SK-N-MC (cell line): Measurements from ENCODE around the gene CLTCL1.
"Not testable (repeated sequence)": the region's sequence is repeated elsewhere in the genome, so short reads cannot be mapped to it uniquely, and the experiment has no call there.

ENCODE experiments used
- DNase-seq: peaks from one replicate; pipeline ENCODE4 v3.0.0-alpha.2; 2011; ENCODE audit warnings: low read depth, low spot score
- H3K27ac ChIP-seq: fragments of 200-600 bp; sonication (generic); 2 replicates; pipeline ENCODE4 v1.5.1; 2016; ENCODE audit warnings: mixed run types
- H3K36me3 ChIP-seq: fragments of 200-600 bp; sonication (generic); 2 replicates; pipeline ENCODE4 v1.6.1; 2017; ENCODE audit warnings: antibody characterized with exemption, low read length, mixed read lengths; ENCODE audit not compliant: insufficient read depth
- H3K4me3 ChIP-seq: fragments of 200-600 bp; sonication (generic); 2 replicates; pipeline ENCODE4 v1.5.1; 2016
- H3K9ac ChIP-seq: fragments of 200-600 bp; sonication (generic); 2 replicates; pipeline ENCODE4 v1.8.0; 2017; ENCODE audit warnings: mixed run types, mixed read lengths; ENCODE audit not compliant: insufficient read length
- H3K9me3 ChIP-seq: fragments of 200-600 bp; sonication (generic); 2 replicates; pipeline ENCODE4 v1.6.1; 2017; ENCODE audit warnings: low read depth, mild to moderate bottlenecking, antibody characterized with exemption, low read length, moderate library complexity, mixed read lengths
- EZH2 ChIP-seq: fragments of 200-600 bp; sonication (generic); IDR thresholded peaks from one replicate; pipeline ENCODE4 v1.6.1; 2017; ENCODE audit warnings: antibody characterized with exemption
- FOXP2 ChIP-seq: optimal IDR thresholded peaks from 2 replicates; pipeline ENCODE3; 2011; ENCODE audit warnings: mild to moderate bottlenecking, moderate library complexity; ENCODE audit not compliant: insufficient read depth; ENCODE audit errors: extremely low read length, control extremely low read depth
- POLR2AphosphoS5 ChIP-seq: IDR thresholded peaks from 2 replicates; pipeline ENCODE4 v1.6.1; 2012; ENCODE audit warnings: mild to moderate bottlenecking, low read depth, low read length, borderline replicate concordance

CLTCL1 gene

DNA sequence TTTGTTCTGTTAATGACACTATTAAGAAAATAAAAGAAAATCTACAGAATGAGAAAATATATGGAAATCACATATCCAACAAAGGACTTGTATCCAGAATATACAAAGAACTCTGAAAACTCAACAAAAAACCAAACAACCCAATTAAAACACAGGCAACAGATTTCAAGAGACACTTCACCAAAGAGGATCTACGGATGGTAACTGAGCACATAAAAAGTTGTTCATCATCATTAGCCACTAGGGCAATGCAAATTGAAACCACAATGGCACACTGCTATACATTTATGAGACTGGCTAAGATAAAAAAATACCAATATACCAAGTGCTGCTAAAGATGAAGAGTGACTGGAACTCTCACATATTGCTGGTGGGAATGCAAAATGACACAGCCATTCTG is 78.5 kb downstream of the CLTCL1 start:
- no peak overlapping the region for H3K4me3 ChIP-seq
- no peak for DNase-seq
- no peaks in the 10 kb centered on the region for H3K36me3 ChIP-seq
- H3K27ac ChIP-seq = no peak overlapping the region
- TF ChIP-seq FOXP2 (no peak), POLR2AphosphoS5 (no peak), EZH2 (no peak)
- H3K9ac ChIP-seq = no peak overlapping the region
- H3K9me3 ChIP-seq = no peaks in the 10 kb centered on the region

GRCh38 chr22:19212302-19212870 is 79.1 kb downstream of the CLTCL1 start:
- DNase-seq = no peak
- H3K9me3 ChIP-seq = no peaks in the 10 kb centered on the region
- TF ChIP-seq EZH2 (no peak), FOXP2 (no peak), POLR2AphosphoS5 (no peak)
- H3K36me3 ChIP-seq = no peaks in the 10 kb centered on the region
- no peak overlapping the region for H3K9ac ChIP-seq
- no peak overlapping the region for H3K4me3 ChIP-seq
- no peak overlapping the region for H3K27ac ChIP-seq

- H3K9ac ChIP-seq = no peak overlapping the region
- H3K4me3 ChIP-seq = no peak overlapping the region
- TF ChIP-seq EZH2 (no peak), POLR2AphosphoS5 (no peak), FOXP2 (no peak)
These were observed 81.3 kb downstream of the CLTCL1 start for GRCh38 chr22:19210188-19210587.

GRCh38 chr22:19208287-19208847 is 83.2 kb downstream of the CLTCL1 start:
- no peak overlapping the region for H3K27ac ChIP-seq
- H3K9ac ChIP-seq = no peak overlapping the region
- H3K9me3 ChIP-seq = no peaks in the 10 kb centered on the region
- TF ChIP-seq FOXP2 = no peak
- no peak for TF ChIP-seq POLR2AphosphoS5
- no peak for TF ChIP-seq EZH2
- no peak overlapping the region for H3K4me3 ChIP-seq
- no peaks in the 10 kb centered on the region for H3K36me3 ChIP-seq
- DNase-seq = no peak

More at GRCh38 chr22:19210188-19210587, 81.3 kb downstream of the CLTCL1 start:
- DNase-seq = no peak
- Histone ChIP-seq H3K36me3 (no peaks in the 10 kb centered on the region), H3K27ac (no peak overlapping the region), H3K9me3 (no peaks in the 10 kb centered on the region)

- DNase-seq = no peak
- H3K9ac ChIP-seq = no peak overlapping the region
- no peaks in the 10 kb centered on the region for H3K9me3 ChIP-seq
- H3K36me3 ChIP-seq = no peaks in the 10 kb centered on the region
- TF ChIP-seq EZH2 = no peak
- TF ChIP-seq FOXP2 = no peak
- no peak for TF ChIP-seq POLR2AphosphoS5
- H3K4me3 ChIP-seq = no peak overlapping the region
- H3K27ac ChIP-seq = no peak overlapping the region
These were observed 83.6 kb downstream of the CLTCL1 start for GRCh38 chr22:19207884-19208283.

DNA sequence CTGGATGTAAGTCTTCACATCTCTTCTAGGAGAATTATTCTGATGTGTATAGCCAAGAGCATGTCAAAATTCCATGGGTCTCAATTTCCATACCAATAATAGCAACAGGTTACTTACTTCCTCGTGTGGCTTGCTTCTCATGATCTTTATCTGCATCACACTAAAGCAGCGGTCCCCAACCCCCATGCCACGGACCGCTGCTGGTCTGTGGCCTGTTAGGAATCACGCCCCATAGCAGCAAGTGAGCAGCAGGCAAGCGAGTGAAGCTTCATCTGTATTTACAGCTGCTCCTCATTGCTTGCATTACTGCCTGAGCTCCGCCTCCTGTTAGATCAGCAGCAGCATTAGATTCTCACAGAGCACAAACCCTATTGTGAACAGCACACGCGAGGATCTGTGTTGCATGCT is 84.1 kb downstream of the CLTCL1 start:
- Histone ChIP-seq H3K36me3 (no peaks in the 10 kb centered on the region), H3K9ac (no peak overlapping the region), H3K9me3 (no peaks in the 10 kb centered on the region), H3K27ac (no peak overlapping the region), H3K4me3 (no peak overlapping the region)
- DNase-seq = no peak
- TF ChIP-seq POLR2AphosphoS5 = no peak
- TF ChIP-seq FOXP2 = no peak
- no peak for TF ChIP-seq EZH2

DNA sequence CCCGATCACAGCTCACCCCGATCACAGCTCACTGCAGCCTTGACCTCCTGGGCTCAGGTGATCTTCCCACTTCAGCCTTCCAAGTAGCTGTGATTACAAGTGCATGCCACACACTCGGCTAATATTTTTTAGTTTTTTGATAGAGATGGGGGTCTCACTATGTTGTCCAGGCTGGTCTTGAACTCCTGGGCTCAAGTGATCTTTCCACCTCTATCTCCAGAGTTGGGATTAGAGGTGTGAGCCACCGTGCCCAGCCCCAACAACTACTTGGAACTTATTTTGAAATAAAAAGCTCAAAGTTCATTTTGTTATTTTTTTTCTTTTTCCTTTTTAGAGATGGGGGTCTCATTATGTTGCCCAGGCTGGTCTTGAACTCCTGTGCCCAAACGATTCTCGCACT is 85.2 kb downstream of the CLTCL1 start:
- no peak overlapping the region for H3K27ac ChIP-seq
- no peaks in the 10 kb centered on the region for H3K9me3 ChIP-seq
- H3K4me3 ChIP-seq = no peak overlapping the region
- H3K9ac ChIP-seq = no peak overlapping the region
- H3K36me3 ChIP-seq = no peaks in the 10 kb centered on the region
- TF ChIP-seq POLR2AphosphoS5 (no peak), FOXP2 (no peak), EZH2 (no peak)
- DNase-seq = no peak

DNA sequence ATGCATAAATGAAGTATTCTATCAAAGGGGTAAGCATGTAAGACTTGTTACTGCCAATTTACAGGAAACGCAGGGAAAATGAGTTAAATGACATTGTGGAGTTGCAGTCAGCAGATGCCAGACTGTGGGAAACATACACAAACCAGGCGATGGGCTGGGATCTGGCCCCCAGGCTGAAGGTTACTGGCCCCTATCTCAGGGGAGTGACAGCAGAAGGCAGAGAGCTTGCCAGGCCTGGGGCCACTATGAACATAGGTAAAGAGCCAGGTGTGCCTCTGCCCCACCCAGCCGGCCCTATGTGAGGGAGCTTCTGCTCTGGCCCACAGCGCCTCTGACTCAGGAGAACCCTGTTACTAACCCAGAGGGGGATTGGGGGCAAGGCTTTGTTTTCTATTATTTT is 86.9 kb downstream of the CLTCL1 start:
- TF ChIP-seq EZH2 = no peak
- no peak for TF ChIP-seq POLR2AphosphoS5
- TF ChIP-seq FOXP2 = no peak
- Histone ChIP-seq H3K9ac (no peak overlapping the region), H3K27ac (no peak overlapping the region), H3K4me3 (no peak overlapping the region), H3K9me3 (no peaks in the 10 kb centered on the region), H3K36me3 (no peaks in the 10 kb centered on the region)
- no peak for DNase-seq

DNA sequence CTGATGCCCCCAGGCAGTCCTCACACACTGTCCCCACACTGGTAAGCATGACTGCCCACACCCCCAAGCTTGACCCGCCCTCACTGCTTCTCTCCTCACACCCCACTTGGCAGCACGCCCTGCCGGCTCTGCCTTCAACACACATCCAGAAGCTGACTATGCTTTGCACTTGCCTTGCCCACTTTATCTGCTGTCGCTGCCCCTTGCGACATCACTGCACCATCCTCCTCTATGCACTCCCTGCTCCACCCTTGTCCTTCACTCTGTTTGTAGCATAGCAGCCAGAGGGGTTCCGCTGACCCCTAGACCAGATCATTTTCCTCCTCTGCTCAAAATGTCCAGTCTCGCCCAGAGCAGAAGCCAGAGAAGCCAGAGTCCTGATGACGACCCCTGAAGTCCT is 87.7 kb downstream of the CLTCL1 start:
- H3K9ac ChIP-seq = no peak overlapping the region
- TF ChIP-seq POLR2AphosphoS5 (no peak), FOXP2 (no peak), EZH2 (no peak)
- no peaks in the 10 kb centered on the region for H3K9me3 ChIP-seq
- no peaks in the 10 kb centered on the region for H3K36me3 ChIP-seq
- DNase-seq = no peak
- H3K27ac ChIP-seq = no peak overlapping the region
- H3K4me3 ChIP-seq = no peak overlapping the region

DNA sequence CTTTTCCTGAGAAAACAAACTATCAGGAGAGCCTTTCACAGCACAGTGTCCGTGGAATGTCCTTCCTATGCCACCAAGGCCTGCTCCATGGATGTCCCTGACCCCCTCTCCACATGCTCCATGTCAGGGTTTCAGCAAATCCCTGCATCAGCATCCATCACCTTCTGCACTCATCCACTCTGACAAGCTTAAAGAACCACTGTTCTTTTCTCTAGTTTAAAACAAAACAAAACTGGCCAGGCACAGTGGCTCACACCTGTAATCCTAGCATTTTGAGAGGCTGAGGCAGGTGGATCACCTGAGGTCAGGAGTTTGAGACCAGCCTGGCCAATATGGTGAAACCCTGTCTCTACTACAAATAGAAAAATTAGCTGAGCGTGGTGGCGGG is 88.7 kb downstream of the CLTCL1 start:
- H3K9me3 ChIP-seq, H3K9ac ChIP-seq, H3K36me3 ChIP-seq, H3K4me3 ChIP-seq, H3K27ac ChIP-seq, DNase-seq: not testable (repeated sequence)
